ENCODE data around the gene CALCOCO1. TPM values are rescaled to one million over a fixed set of nuclear protein-coding genes. Genes with fewer than 3 reads are reported as not detected.
A peak's percentile ranks its signal among the peaks of the same experiment; 100 is the strongest.
"Not testable (repeated sequence)": the region's sequence is repeated elsewhere in the genome, so short reads cannot be mapped to it uniquely, and the experiment has no call there.

The CALCOCO1 gene
- total RNA-seq, 1 donor from 2014 or later: 131 TPM

DNA sequence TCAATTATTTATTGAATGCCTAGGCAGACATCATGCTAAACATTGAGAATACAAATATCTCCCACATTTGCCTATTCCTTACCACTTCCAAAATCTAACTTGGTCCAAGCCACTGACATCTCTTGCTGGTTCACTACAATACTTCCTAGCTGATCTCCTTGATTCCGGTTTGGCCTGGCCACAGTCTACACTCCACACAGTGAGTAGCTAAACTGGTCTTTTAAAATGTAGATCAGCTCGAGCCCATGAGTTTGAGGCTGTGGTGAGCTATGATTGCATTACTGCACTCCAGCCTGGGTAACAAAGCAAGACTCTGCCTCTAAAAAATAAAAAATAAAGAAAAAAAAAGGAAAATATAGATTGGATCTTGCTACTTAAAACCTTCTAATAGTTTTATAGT, 43.8 kb downstream of the CALCOCO1 start:
- TF ChIP-seq POLR2A (IDR thresholded peaks at IDR 0.05): no peak
- TF ChIP-seq POLR2AphosphoS5 (IDR thresholded peaks at IDR 0.05; ENCODE audit: insufficient read depth in 1 of 2, low read depth in 1 of 2): no peak
- TF ChIP-seq, protein P1, sequence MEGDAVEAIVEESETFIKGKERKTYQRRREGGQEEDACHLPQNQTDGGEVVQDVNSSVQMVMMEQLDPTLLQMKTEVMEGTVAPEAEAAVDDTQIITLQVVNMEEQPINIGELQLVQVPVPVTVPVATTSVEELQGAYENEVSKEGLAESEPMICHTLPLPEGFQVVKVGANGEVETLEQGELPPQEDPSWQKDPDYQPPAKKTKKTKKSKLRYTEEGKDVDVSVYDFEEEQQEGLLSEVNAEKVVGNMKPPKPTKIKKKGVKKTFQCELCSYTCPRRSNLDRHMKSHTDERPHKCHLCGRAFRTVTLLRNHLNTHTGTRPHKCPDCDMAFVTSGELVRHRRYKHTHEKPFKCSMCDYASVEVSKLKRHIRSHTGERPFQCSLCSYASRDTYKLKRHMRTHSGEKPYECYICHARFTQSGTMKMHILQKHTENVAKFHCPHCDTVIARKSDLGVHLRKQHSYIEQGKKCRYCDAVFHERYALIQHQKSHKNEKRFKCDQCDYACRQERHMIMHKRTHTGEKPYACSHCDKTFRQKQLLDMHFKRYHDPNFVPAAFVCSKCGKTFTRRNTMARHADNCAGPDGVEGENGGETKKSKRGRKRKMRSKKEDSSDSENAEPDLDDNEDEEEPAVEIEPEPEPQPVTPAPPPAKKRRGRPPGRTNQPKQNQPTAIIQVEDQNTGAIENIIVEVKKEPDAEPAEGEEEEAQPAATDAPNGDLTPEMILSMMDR (IDR thresholded peaks at IDR 0.05): no peak
- Histone ChIP-seq H3K4me1 (no peaks in the 10 kb centered on the region), H3K27me3 (no peaks in the 10 kb centered on the region), H3K36me3 (no peaks in the 10 kb centered on the region), H3K9me3 (no peaks in the 10 kb centered on the region), H3K4me3 (no peak overlapping the region), H3K27ac (no peak overlapping the region)
- no peak for DNase-seq (ENCODE audit: extremely low spot score in 2 of 2)
- intact Hi-C loops (cut with DNase I): no loop called here

DNA sequence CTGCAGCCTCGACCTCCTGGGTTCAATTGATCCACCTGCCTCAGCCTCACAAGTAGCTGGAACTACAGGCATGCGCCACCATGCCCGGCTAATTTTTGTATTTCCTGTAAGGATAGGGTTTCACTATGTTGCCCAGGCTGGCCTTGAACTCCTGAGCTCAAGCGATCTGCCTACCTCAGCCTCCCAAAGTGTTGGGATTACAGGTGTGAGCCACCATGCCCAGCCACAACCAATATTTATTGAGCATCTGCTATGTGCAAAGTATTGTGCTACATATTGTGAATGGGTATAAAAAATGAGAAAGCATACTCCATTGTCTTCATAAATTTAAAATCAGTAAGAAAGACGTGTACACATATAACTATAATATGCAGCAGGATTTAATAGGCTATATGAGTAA, 47.2 kb downstream of the CALCOCO1 start:
- DNase-seq (ENCODE audit: extremely low spot score in 2 of 2); H3K9me3 ChIP-seq; intact Hi-C loops (cut with DNase I); H3K27ac ChIP-seq; H3K4me3 ChIP-seq; H3K36me3 ChIP-seq; H3K27me3 ChIP-seq: not testable (repeated sequence)
- peaks cover 24% of the 10 kb centered on the region for H3K4me1 ChIP-seq

DNA sequence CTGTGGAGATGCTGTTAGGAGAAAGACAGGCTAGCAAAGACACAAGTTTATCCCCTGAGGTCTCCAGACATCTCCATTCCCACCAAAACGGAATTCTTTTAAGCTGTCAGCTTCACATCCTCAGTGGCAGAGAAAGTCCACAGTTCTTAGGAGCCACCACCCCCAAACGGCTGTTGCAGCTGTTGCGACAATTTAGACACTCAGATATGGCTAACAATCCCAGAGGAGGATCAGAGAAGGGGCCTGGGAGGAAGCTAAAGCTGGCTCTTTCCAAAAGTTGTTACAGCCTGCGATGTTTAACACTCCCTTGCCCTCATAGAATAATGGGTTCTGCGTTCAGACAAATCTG, 49.5 kb downstream of the CALCOCO1 start:
- Histone ChIP-seq H3K27ac (peak overlapping the region; percentile 93), H3K27me3 (no peaks in the 10 kb centered on the region)

DNA sequence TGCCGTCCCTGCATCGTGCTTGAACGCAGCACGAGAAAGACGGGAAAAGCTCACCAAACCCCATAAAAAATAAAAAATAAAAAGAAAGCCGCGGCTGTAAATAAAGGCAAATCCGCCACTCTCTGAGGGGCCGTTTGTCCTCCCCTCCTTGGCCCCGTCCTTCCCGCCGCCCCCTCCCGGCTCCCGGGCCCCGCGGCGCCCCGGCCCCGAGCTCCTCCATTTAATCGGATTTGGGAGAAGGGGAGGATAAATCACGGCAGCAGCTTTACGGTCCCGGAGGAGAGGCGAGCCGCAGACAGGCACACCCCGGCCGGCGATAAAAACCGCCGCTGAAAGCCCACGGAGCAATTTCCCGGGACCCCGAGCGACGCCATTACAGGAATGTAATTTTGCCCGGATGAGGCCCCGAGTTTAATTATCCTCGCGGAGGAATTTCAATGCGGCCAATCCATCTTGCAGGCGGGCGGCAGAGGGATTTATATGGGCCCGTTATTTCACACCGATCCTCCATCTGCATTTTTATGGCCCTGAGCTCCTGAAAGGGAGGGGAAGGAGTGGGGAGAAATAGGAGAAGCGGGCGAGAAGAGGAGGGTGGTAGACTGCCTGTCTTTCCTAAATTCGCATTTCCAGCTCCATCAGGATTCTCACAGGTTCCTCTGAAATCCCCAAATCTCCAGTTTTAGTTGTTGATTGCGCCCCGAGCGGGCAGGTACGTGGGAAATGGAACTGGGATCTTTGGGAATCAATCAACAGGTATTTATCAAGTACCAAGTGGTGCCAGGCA, 50.0 kb downstream of the CALCOCO1 start:
- TF ChIP-seq, protein P1 (IDR thresholded peaks at IDR 0.05): no peak
- TF ChIP-seq POLR2A (IDR thresholded peaks at IDR 0.05) (no peak), POLR2AphosphoS5 (IDR thresholded peaks at IDR 0.05; ENCODE audit: insufficient read depth in 1 of 2, low read depth in 1 of 2) (no peak)
- Histone ChIP-seq H3K9me3 (no peaks in the 10 kb centered on the region), H3K36me3 (peaks cover 0 to 16% of the 10 kb centered on the region in 2 donors), H3K4me3 (peak overlapping the region; percentile 69 to 85), H3K27me3 (no peaks in the 10 kb centered on the region), H3K4me1 (peaks cover 43% of the 10 kb centered on the region), H3K27ac (peak overlapping the region; percentile 93)
- intact Hi-C loops (cut with DNase I): loop anchor here (2.0 to 5.0 kb wide), 2 partner anchors 50 to 134 kb away; partner anchors contain the start of gene ATF7
- DNase-seq (ENCODE audit: extremely low spot score in 2 of 2): no peak

More for the DNA sequence above, 49.5 kb downstream of the CALCOCO1 start:
- Histone ChIP-seq H3K9me3 (no peaks in the 10 kb centered on the region), H3K4me3 (peak overlapping the region; percentile 69 to 85), H3K36me3 (peaks cover 0 to 11% of the 10 kb centered on the region in 2 donors), H3K4me1 (peaks cover 43% of the 10 kb centered on the region)
- intact Hi-C loops (cut with DNase I): loop anchor here (2.0 to 5.0 kb wide), 2 partner anchors 50 to 135 kb away; partner anchors contain the start of gene ATF7
- TF ChIP-seq POLR2A (IDR thresholded peaks at IDR 0.05) (no peak), POLR2AphosphoS5 (IDR thresholded peaks at IDR 0.05; ENCODE audit: insufficient read depth in 1 of 2, low read depth in 1 of 2) (no peak)
- TF ChIP-seq, protein P1 (IDR thresholded peaks at IDR 0.05): no peak
- no peak for DNase-seq (ENCODE audit: extremely low spot score in 2 of 2)

DNA sequence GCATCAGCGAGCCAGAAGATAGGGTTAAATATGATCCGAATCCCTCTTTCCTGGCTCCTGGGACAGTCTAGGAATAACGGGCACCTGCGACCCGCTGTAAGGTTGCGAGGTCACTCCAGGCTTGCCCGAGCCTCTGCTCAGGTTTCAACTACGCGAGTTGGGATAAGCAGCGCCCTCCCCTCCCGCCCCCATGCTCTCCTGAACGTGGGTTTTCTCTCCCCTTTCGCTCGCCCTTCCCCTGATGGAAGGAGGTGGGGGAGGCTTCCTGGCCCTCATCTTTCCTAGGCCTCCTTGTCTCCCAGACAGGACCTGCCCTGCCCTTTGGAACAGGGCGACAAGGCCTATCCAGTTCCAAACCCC, 50.6 kb downstream of the CALCOCO1 start:
- no peak for DNase-seq (ENCODE audit: extremely low spot score in 2 of 2)
- peaks cover 0 to 19% of the 10 kb centered on the region in 2 donors for H3K36me3 ChIP-seq
- H3K9me3 ChIP-seq: no peaks in the 10 kb centered on the region
- intact Hi-C loops (cut with DNase I): loop anchor here (2.0 to 5.0 kb wide), 2 partner anchors 49 to 134 kb away; partner anchors contain the start of gene ATF7
- peaks cover 43% of the 10 kb centered on the region for H3K4me1 ChIP-seq
- peak overlapping the region; percentile 69 to 85 for H3K4me3 ChIP-seq
- TF ChIP-seq POLR2AphosphoS5 (IDR thresholded peaks at IDR 0.05; ENCODE audit: insufficient read depth in 1 of 2, low read depth in 1 of 2) (no peak), POLR2A (IDR thresholded peaks at IDR 0.05) (no peak)
- TF ChIP-seq, protein P1 (IDR thresholded peaks at IDR 0.05): no peak
- peak overlapping the region; percentile 93 for H3K27ac ChIP-seq
- H3K27me3 ChIP-seq: no peaks in the 10 kb centered on the region
